HPDE6-E6E7 (cell line): Measurements from ENCODE around the gene GATA5.
"Not testable (repeated sequence)": the region's sequence is repeated elsewhere in the genome, so short reads cannot be mapped to it uniquely, and the experiment has no call there.

ENCODE experiments used
- DNase-seq: peaks from one replicate; pipeline ENCODE4 v3.0.0; 2011; ENCODE audit warnings: missing footprints; ENCODE audit errors: extremely low spot score

The GATA5 gene

GRCh38 chr20:62505337-62506045 lies 29.7 kb upstream of the GATA5 start:
- no peak for DNase-seq

GRCh38 chr20:62504323-62504722 lies 28.5 kb upstream of the GATA5 start:
- no peak for DNase-seq

- no peak for DNase-seq
Observed at GRCh38 chr20:62503401-62504178, 27.8 kb upstream of the GATA5 start.

GRCh38 chr20:62502496-62503095 lies 26.8 kb upstream of the GATA5 start:
- DNase-seq = no peak

- peak; percentile 68 for DNase-seq
Observed at GRCh38 chr20:62501801-62502495, 26.2 kb upstream of the GATA5 start.

- DNase-seq = peak; percentile 83
Observed at GRCh38 chr20:62500237-62500864, 24.6 kb upstream of the GATA5 start.

- no peak for DNase-seq
Observed at GRCh38 chr20:62499758-62500236, 24.0 kb upstream of the GATA5 start.

GRCh38 chr20:62498874-62499273 lies 23.1 kb upstream of the GATA5 start:
- DNase-seq = no peak

- no peak for DNase-seq
Observed at GRCh38 chr20:62496568-62497218, 20.9 kb upstream of the GATA5 start.

GRCh38 chr20:62495749-62496567 lies 20.2 kb upstream of the GATA5 start:
- no peak for DNase-seq

- DNase-seq = no peak
Observed at GRCh38 chr20:62494980-62495748, 19.4 kb upstream of the GATA5 start.

GRCh38 chr20:62494537-62494936 lies 18.7 kb upstream of the GATA5 start:
- no peak for DNase-seq

GRCh38 chr20:62493886-62494285 lies 18.1 kb upstream of the GATA5 start:
- no peak for DNase-seq

GRCh38 chr20:62493253-62493885 lies 17.6 kb upstream of the GATA5 start:
- no peak for DNase-seq

- DNase-seq = no peak
Observed at GRCh38 chr20:62492711-62493110, 16.9 kb upstream of the GATA5 start.

GRCh38 chr20:62490783-62491182 lies 15.0 kb upstream of the GATA5 start:
- not testable (repeated sequence) for DNase-seq

- no peak for DNase-seq
Observed at GRCh38 chr20:62489932-62490263, 14.1 kb upstream of the GATA5 start.

GRCh38 chr20:62489186-62489931 lies 13.6 kb upstream of the GATA5 start:
- peak; percentile 98 for DNase-seq
